HFF-Myc (cell line): ENCODE results near the gene TRAF5.

Experiments used
- DNase-seq: peaks from one replicate; pipeline ENCODE4 v3.0.0-alpha.2; 2011; ENCODE audit warnings: low read depth; ENCODE audit errors: extremely low read depth
- H3K4me3 ChIP-seq: replicated peaks from 2 replicates; pipeline ENCODE4 v1.5.1; 2011; ENCODE audit warnings: low read depth, mild to moderate bottlenecking, control low read depth, low read length
- TF ChIP-seq, protein P1 (sequence below): IDR thresholded peaks from 2 replicates; pipeline ENCODE4 v1.5.1; 2012; ENCODE audit warnings: mild to moderate bottlenecking, low read depth, low read length, control low read depth; ENCODE audit errors: missing control alignments

Gene TRAF5

DNA sequence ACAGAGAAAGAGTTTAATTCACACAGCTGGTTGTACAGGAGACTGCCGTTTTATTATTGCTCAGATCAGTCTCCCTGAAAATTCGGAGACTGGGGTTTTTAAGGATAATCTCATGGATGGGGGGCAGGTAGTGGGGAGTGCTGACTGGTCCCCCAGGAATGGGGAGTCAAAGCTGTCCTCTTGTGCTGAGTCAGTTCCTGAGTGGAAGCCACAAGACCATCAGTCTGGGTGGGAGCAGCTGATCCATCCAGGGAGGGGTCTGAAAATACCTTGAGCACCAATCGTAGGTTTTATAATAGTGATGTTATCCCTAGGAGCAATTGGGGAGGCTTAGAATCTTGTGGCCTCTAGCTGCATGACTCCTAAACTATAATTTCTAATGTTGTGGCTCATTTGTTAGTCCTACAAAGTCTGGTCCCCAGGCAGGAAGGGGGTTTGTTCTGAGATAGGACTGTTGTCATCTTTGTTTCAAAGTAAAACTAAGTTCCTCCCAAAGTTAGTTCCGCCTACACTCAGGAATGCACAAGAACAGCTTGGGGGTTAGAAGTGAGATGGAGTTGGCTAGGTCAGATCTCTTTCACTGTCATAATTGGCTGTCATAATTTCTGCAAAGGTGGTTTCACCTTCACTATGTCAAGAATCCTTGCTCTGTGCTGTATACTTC, 50.3 kb downstream of the TRAF5 start:
- TF ChIP-seq, protein P1, sequence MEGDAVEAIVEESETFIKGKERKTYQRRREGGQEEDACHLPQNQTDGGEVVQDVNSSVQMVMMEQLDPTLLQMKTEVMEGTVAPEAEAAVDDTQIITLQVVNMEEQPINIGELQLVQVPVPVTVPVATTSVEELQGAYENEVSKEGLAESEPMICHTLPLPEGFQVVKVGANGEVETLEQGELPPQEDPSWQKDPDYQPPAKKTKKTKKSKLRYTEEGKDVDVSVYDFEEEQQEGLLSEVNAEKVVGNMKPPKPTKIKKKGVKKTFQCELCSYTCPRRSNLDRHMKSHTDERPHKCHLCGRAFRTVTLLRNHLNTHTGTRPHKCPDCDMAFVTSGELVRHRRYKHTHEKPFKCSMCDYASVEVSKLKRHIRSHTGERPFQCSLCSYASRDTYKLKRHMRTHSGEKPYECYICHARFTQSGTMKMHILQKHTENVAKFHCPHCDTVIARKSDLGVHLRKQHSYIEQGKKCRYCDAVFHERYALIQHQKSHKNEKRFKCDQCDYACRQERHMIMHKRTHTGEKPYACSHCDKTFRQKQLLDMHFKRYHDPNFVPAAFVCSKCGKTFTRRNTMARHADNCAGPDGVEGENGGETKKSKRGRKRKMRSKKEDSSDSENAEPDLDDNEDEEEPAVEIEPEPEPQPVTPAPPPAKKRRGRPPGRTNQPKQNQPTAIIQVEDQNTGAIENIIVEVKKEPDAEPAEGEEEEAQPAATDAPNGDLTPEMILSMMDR = no peak
- no peak for DNase-seq
- no peak overlapping the region for H3K4me3 ChIP-seq

DNA sequence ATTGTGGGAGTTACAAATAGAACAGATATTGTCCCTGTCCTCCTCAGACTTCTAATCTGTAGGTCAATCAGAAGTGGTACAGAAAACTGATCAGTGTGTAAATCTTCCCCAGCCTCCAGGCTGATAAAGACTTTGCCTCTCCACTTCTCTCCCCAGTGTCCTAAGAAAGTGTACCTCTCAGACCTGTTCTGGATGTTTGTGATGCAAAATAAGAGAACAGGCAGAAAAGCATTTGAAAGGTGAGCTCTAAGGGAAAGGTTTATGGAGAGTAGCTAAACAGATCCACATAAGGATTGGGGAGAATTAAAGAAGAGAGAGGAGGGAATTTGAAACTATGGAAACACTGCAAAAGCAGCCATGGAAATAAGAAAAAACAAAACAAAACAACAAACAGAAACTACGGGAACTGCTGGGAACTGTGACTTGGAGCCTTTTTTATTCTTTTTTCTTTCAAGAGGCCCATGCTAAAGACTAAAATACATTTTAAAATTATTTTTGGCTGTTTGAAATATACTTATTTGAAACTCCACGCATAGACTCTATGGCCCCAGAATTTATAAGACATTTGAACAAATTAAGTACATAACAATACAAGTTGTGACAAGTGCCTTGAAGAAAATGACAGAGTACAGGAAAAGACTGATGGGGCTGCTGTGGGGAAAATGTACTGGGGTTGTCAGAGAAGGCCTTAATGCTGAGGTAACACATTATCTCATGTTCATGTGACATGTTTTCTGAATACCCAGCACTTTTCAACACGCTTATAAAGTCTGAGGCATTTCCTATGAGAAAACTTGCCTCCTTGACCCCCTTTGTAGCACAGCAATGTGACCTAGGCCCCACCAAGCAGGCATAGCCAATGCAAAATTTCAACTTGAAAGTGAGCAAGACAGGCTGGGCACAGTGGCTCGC, 51.2 kb downstream of the TRAF5 start:
- DNase-seq = no peak
- H3K4me3 ChIP-seq = no peak overlapping the region
- TF ChIP-seq, protein P1 = no peak

DNA sequence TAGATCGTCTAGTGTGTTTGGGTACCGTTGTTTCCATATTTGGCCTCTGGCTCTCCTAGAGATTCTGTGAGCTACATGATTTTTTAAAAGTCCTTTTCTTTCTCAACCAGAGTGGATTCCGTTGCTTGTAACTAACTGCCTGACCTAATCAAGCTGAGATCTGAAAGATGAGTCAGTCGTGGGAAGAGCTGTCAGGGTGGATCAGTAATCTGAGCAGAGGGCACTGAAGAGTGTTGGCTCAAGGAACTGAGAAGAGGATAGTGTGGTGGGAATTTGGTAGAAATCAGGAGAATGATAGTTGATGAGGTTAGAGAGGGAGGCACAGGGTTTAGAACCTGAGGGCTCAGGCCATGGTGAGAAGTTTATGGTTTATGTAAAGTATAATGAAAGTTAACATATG, 52.2 kb downstream of the TRAF5 start:
- DNase-seq = no peak
- TF ChIP-seq, protein P1 = no peak
- H3K4me3 ChIP-seq = no peak overlapping the region

DNA sequence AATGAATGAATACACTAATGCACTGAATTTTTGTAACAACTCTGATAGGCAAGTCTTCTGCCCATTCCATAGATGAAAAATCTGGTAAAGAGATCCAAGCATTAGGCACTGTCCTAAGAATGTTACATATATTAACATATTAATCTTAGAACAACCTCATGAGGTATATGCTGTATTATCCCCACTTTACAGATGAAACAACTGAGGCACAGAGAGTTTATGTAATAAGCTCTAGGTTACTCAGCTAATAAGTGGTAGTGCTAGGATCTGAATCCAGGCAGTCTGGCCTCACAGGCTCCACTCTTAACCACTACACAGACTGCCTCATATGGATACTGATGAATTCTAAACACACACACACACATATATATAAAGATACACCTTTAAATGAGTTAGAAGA, 52.8 kb downstream of the TRAF5 start:
- no peak for DNase-seq
- TF ChIP-seq, protein P1 = no peak
- H3K4me3 ChIP-seq = no peak overlapping the region

DNA sequence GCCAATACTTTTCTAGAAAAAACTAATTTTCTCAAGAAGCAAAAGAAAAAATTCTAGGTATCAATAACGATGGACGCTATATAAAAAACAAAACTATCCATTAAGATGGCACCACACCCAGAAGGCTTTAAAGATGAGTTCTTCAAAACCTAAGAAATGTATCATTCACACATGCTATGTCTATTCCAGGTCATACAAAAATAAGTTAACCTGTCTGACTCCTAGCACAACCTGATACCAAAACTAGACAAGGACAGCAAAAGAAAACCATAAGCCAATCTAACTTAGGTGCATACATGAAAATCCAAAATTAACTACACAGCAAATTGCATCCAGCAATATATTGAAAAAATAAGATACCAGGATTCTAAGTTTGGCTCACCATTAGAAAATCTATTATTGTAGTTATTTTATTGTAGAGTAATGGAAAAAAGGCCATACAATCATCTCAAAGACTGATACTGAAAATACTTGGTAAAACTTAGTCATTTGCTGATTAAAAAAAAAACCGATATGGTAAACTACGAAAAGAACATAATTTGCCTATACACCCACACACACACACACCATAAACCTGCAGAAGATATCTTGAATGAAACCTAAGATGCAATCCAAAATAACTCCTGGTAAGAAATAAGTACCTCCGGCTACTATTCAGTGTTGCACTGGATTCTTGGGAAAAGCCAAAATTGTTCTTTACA, 55.0 kb downstream of the TRAF5 start:
- DNase-seq = no peak
- TF ChIP-seq, protein P1 = no peak
- H3K4me3 ChIP-seq = no peak overlapping the region; the same call in 1 of the 2 replicates

DNA sequence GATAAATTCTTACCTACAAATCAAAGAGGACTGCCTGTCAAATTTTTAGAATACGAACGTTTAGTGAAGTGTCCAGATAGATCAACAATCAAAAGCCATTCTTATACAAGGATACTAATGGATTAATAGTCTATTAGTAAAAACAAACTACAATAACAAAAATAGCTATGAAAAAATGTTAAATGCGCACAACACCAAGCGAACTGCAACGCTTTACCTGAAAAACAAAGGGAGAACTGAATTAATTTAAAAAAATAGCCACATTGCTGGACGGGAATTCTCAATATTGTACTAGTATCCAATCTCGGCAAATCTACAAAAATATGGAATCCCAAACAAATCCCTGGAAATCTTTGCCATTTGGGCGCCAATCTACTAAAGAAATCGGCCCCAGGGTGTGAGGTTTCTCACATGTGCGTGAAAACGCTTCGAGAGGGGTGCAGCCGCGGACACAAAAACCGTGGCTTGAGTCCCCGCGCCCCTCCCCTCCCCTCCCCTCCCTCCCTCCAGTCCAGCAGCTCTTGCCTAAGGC, 55.6 kb downstream of the TRAF5 start:
- TF ChIP-seq, protein P1 = no peak
- peak overlapping the region; percentile 72 for H3K4me3 ChIP-seq
- no peak for DNase-seq
